Urinary bladder (tissue), 4 donors: ENCODE data around the gene THPO. TPM values are rescaled to one million over a fixed set of nuclear protein-coding genes. Genes with fewer than 3 reads are reported as not detected.

ENCODE experiments used
- DNase-seq: peaks from one replicate; pipeline ENCODE4 v3.0.0-alpha.2; 2015; ENCODE audit errors: extremely low spot score
- H3K27ac ChIP-seq: one replicate; pipeline ENCODE4 v1.5.1; 2013; ENCODE audit warnings: low read depth, mild to moderate bottlenecking, moderate library complexity
- H3K36me3 ChIP-seq: one replicate; pipeline ENCODE4 v1.6.1; 2013; ENCODE audit warnings: mild to moderate bottlenecking, moderate library complexity; ENCODE audit not compliant: insufficient read depth
- H3K4me1 ChIP-seq: one replicate; pipeline ENCODE4 v1.6.1; 2013; ENCODE audit warnings: mild to moderate bottlenecking, moderate library complexity; ENCODE audit not compliant: insufficient read depth
- H3K4me3 ChIP-seq: one replicate; pipeline ENCODE4 v1.5.1; 2013; ENCODE audit warnings: low read depth, low read length
- WGBS: extraction: QIAGEN DNeasy Blood & Tissue Kit; methylation state at CpG from one replicate; pipeline ENCODE4 v1.1.7; 2013; 5-methylcytosine and 5-hydroxymethylcytosine counted together
- polyA plus RNA-seq: library from polyadenylated mRNA; stranded (reverse); fragments of 200-250 nt; gene quantifications from one replicate; pipeline ENCODE4 v1.2.3, GENCODE V29; 2013
- small RNA-seq: library from RNA; depleted of rRNA; stranded (forward); fragments of <200 nt; gene quantifications from one replicate; pipeline ENCODE3, GENCODE V24; 2014
- total RNA-seq: library from RNA; depleted of rRNA; stranded (reverse); fragments of >200 nt; gene quantifications from one replicate; pipeline ENCODE4 v1.2.3, GENCODE V29; 2014
- donor health status: healthy with polysubstance abuse.
- donor health status: healthy.

The THPO gene
- total and polyA plus RNA-seq, 2 donors, result 0.32 to 0.60 TPM

DNA sequence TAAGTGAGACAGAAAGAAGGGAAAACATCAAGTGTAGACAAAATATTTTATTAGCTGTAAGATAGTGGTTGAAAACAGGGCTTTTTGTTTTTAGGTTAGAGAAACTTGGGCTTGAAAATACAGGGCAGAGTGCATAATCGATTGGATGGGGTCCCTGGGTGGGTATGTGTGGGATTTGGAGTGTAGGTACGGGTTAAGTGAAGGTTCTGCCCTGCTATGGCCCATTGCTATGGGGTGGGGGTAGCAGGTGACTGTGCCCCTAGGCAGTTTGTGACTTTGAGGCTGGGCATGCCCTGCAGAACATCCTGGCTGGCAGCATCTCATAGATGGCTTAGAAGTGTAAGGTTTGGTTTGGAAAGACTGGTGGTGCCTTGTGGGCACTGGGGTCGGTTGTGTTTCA is 44.3 kb downstream of the THPO start:
- DNase-seq, result no peak
- Histone ChIP-seq H3K36me3 (peaks cover 7% of the 10 kb centered on the region), H3K27ac (peak overlapping the region; percentile 68), H3K4me3 (no peak overlapping the region), H3K4me1 (no peaks in the 10 kb centered on the region)
- 70% methylated on average over 3 of the region's 3 CpGs for WGBS

DNA sequence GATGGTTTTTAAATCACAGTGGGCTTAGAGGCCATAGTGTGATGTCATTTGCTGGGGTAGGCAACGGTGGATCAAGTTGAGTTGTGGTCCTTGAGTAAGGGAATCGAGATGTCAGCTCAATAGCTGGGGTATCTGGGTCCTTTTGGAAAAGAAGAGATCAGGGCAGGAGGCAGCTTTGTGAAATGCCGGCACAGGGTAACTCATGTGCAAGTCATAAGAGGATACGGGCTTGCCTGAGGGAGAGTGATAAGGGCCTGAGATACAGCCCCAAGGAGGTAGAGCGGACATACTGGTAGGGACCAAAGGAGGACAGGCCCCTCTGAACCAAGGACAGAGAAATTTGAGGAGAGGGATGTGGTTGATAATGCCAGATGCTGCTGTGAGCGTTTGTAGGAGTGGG is 44.8 kb downstream of the THPO start:
- WGBS, result 82% methylated on average over 6 of the region's 6 CpGs
- H3K4me1 ChIP-seq, result no peaks in the 10 kb centered on the region
- DNase-seq, result no peak
- peak overlapping the region; percentile 47 for H3K27ac ChIP-seq
- no peak overlapping the region for H3K4me3 ChIP-seq
- H3K36me3 ChIP-seq, result peaks cover 9% of the 10 kb centered on the region

DNA sequence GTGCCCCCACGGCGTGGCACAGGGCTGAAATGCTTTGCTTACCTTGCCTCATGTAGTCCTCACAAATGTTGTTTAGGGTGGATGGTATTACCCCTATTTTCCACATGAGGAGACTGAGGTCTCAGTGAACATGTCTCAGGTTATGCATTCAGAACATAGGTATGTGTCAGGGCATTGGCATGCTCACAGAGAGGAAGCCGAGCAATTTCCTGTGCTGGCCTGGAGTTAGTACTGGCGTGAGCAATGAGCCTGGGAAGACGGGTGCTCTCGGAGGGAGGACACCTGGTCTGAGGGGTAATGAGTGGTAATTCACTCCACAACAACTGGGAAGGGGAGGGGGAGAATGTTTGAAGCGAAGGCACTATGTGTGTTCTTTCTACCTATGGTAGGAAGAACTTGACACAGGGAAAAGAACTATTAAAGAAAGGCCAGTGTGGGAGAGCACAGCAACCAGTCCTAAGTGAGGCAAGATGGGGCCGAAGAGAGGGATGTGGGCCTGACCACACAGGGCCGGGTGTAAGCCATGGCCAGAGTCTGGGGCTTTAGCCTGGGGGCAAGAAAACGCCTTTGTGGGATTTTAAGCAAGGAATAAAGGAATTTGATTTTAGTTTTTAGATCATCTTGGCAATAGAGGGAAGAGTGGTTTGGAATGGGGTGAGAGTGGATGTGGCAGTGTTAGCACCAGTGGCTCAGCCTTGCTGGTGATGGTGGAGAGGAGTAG is 45.5 kb downstream of the THPO start:
- H3K4me3 ChIP-seq, result no peak overlapping the region
- H3K4me1 ChIP-seq, result no peaks in the 10 kb centered on the region
- WGBS, result 73% methylated on average over 10 of the region's 10 CpGs
- H3K27ac ChIP-seq, result no peak overlapping the region
- peaks cover 9% of the 10 kb centered on the region for H3K36me3 ChIP-seq
- DNase-seq, result no peak

GRCh38 chr3:184328516-184328915 is 49.5 kb downstream of the THPO start:
- 45% methylated on average over 3 of the region's 3 CpGs for WGBS
- no peaks in the 10 kb centered on the region for H3K4me1 ChIP-seq
- no peak overlapping the region for H3K27ac ChIP-seq
- peaks cover 18% of the 10 kb centered on the region for H3K36me3 ChIP-seq
- DNase-seq, result no peak
- H3K4me3 ChIP-seq, result no peak overlapping the region

DNA sequence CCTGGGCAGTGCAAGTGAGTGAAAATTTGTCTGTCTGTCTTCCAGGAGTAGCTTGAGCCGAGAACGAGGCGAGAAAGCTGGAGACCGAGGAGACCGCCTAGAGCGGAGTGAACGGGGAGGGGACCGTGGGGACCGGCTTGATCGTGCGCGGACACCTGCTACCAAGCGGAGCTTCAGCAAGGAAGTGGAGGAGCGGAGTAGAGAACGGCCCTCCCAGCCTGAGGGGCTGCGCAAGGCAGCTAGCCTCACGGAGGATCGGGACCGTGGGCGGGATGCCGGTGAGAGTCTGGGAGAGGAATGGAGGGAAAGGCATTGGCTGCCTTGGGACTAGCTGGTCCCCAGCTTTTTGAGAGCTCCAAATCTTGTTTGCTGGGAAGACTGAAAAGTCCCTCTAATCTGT is 50.8 kb downstream of the THPO start:
- 96% methylated on average over 21 of the region's 21 CpGs for WGBS
- H3K4me3 ChIP-seq, result no peak overlapping the region
- DNase-seq, result no peak
- peaks cover 17% of the 10 kb centered on the region for H3K36me3 ChIP-seq
- no peaks in the 10 kb centered on the region for H3K4me1 ChIP-seq
- H3K27ac ChIP-seq, result no peak overlapping the region

DNA sequence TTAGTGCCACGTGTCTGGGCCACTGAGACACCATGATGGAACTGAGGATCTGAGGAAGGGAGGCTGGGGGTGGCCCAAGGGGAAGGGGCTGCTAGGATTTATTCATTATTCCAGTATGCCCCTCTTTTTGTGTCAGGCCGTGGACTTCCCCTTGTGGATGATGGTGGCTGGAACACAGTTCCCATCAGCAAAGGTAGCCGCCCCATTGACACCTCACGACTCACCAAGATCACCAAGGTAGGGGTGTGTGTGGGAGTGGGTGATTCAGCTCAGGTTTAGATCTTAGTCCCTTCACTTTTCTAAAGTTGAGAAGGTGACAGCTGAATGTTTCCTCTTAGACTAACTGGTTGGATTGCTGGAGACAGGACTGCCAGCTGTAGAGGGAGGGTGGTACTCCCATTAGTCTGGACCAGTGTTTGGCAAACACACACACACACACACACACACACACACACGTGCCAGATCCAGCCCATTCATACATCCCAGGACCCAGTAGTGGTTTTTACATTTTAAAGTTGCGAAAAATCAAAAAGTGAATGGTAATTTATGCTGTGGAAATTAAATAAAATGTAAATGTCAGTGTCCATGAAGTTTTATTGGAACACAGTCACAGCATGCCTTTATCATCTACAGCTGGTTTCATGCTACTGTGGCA is 52.2 kb downstream of the THPO start:
- no peak overlapping the region for H3K4me3 ChIP-seq
- peaks cover 19% of the 10 kb centered on the region for H3K36me3 ChIP-seq
- no peak for DNase-seq
- H3K4me1 ChIP-seq, result no peaks in the 10 kb centered on the region
- 81% methylated on average over 6 of the region's 6 CpGs for WGBS
- H3K27ac ChIP-seq, result no peak overlapping the region

DNA sequence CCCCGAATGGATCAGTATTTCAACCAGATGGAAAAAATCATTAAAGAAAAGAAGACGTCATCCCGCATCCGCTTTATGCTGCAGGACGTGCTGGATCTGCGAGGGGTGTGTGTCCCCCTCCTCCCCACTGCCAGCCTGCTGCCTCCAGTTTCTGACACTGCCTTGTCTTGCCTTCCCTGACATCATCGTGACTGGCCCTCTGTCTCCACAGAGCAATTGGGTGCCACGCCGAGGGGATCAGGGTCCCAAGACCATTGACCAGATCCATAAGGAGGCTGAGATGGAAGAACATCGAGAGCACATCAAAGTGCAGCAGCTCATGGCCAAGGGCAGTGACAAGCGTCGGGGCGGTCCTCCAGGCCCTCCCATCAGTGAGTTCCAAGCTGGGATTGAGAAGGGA is 52.7 kb downstream of the THPO start:
- Histone ChIP-seq H3K4me3 (no peak overlapping the region), H3K36me3 (peaks cover 22% of the 10 kb centered on the region), H3K27ac (no peak overlapping the region), H3K4me1 (no peaks in the 10 kb centered on the region)
- WGBS, result 88% methylated on average over 13 of the region's 13 CpGs
- DNase-seq, result no peak

GRCh38 chr3:184323696-184324095 is 54.3 kb downstream of the THPO start:
- Histone ChIP-seq H3K27ac (no peak overlapping the region), H3K4me3 (no peak overlapping the region), H3K36me3 (peaks cover 19% of the 10 kb centered on the region), H3K4me1 (no peaks in the 10 kb centered on the region)
- no peak for DNase-seq
- WGBS, result 92% methylated on average over 8 of the region's 8 CpGs

- Histone ChIP-seq H3K4me1 (no peaks in the 10 kb centered on the region), H3K27ac (no peak overlapping the region), H3K4me3 (no peak overlapping the region), H3K36me3 (peaks cover 17% of the 10 kb centered on the region)
- 91% methylated on average over 20 of the region's 20 CpGs for WGBS
- no peak for DNase-seq
Measured at GRCh38 chr3:184322731-184323487, 55.1 kb downstream of the THPO start.

Small RNA genes within 50 kb of the gene (small RNA-seq; reads per million reads assigned to genes)
- 551 reads per million, percentile 98 among the genes with 10 or more reads in this experiment for gene SNORD66

Other genes with a start within 250 kb of the THPO start
- gene EIF2B5, start 242.8 kb downstream of the THPO start, total RNA-seq, result 34.2 TPM
- 38.2 TPM for gene EIF2B5, start 242.8 kb downstream of the THPO start, polyA plus RNA-seq
- gene DVL3, start 222.8 kb downstream of the THPO start, total RNA-seq, result 25.2 TPM
- 62.2 TPM for gene DVL3, start 222.8 kb downstream of the THPO start, polyA plus RNA-seq
- 195 TPM for gene AP2M1, start 203.4 kb downstream of the THPO start, total RNA-seq
- 466 TPM for gene AP2M1, start 203.4 kb downstream of the THPO start, polyA plus RNA-seq
- 27.4 TPM for gene ABCF3, start 192.0 kb downstream of the THPO start, total RNA-seq
- 38.8 TPM for gene ABCF3, start 192.0 kb downstream of the THPO start, polyA plus RNA-seq
- 0.05 TPM for gene VWA5B2, start 148.6 kb downstream of the THPO start, total RNA-seq
- 0.33 TPM for gene VWA5B2, start 148.6 kb downstream of the THPO start, polyA plus RNA-seq
- 17.0 TPM for gene ALG3, start 129.2 kb downstream of the THPO start, total RNA-seq
- gene ALG3, start 129.2 kb downstream of the THPO start, polyA plus RNA-seq, result 49.5 TPM
- gene EEF1AKMT4, start 128.5 kb downstream of the THPO start, total RNA-seq, result 1.7 TPM
- 2.6 TPM for gene EEF1AKMT4, start 128.5 kb downstream of the THPO start, polyA plus RNA-seq
- 0.26 TPM for gene CAMK2N2, start 116.7 kb downstream of the THPO start, total RNA-seq
- 0.29 TPM for gene CAMK2N2, start 116.7 kb downstream of the THPO start, polyA plus RNA-seq
- not detected for gene ECE2, start 102.2 kb downstream of the THPO start, total RNA-seq
- 0.49 TPM for gene ECE2, start 102.2 kb downstream of the THPO start, polyA plus RNA-seq
- gene PSMD2, start 79.0 kb downstream of the THPO start, total RNA-seq, result 121 TPM
- gene PSMD2, start 79.0 kb downstream of the THPO start, polyA plus RNA-seq, result 205 TPM
- 117 TPM for gene EIF4G1, start 63.6 kb downstream of the THPO start, total RNA-seq
- gene EIF4G1, start 63.6 kb downstream of the THPO start, polyA plus RNA-seq, result 224 TPM
- 15.9 TPM for gene FAM131A, start 40.6 kb downstream of the THPO start, total RNA-seq
- 31.0 TPM for gene FAM131A, start 40.6 kb downstream of the THPO start, polyA plus RNA-seq
- gene CLCN2, start 16.6 kb downstream of the THPO start, total RNA-seq, result 4.7 TPM
- 4.8 TPM for gene CLCN2, start 16.6 kb downstream of the THPO start, polyA plus RNA-seq
- gene POLR2H, start 16.5 kb downstream of the THPO start, total RNA-seq, result 45.9 TPM
- gene POLR2H, start 16.5 kb downstream of the THPO start, polyA plus RNA-seq, result 59.7 TPM
- 9.1 TPM for gene CHRD, start 1.8 kb upstream of the THPO start, total RNA-seq
- gene CHRD, start 1.8 kb upstream of the THPO start, polyA plus RNA-seq, result 11.5 TPM
- 28.0 TPM for gene EPHB3, start 183.6 kb upstream of the THPO start, total RNA-seq
- 5.1 TPM for gene EPHB3, start 183.6 kb upstream of the THPO start, polyA plus RNA-seq